GM23338 (cell line): ENCODE results near the gene FCRL6. TPM values are rescaled to one million over a fixed set of nuclear protein-coding genes. Genes with fewer than 3 reads are reported as not detected.
A peak's percentile ranks its signal among the peaks of the same experiment; 100 is the strongest.

ENCODE experiments used
- ATAC-seq: fragments of 200-7000 bp; cut with Tn5 transposase; 3 replicates; pipeline ENCODE4 v1.9.1; 2020
- DNase-seq: peaks from one replicate; pipeline ENCODE4 v3.0.0-alpha.2; 2015; ENCODE audit warnings: low spot score
- H2AFZ ChIP-seq: fragments of 200-600 bp; sonication (generic); 2 replicates; pipeline ENCODE4 v1.8.0; 2016; ENCODE audit warnings: antibody characterized with exemption, mild to moderate bottlenecking, moderate library complexity
- H3F3A ChIP-seq: fragments of 200-600 bp; sonication (generic); replicated peaks from 2 replicates; pipeline ENCODE4 v1.8.0; 2017; ENCODE audit warnings: antibody characterized with exemption, mixed run types, low read depth
- H3K27ac ChIP-seq: fragments of 200-600 bp; sonication (generic); 2 replicates; pipeline ENCODE4 v1.6.1; 2016; ENCODE audit warnings: low read depth
- H3K27me3 ChIP-seq: fragments of 200-600 bp; sonication (generic); 2 replicates; pipeline ENCODE4 v1.8.0; 2016; ENCODE audit warnings: mild to moderate bottlenecking, mixed run types, moderate library complexity; ENCODE audit not compliant: insufficient read depth
- H3K36me3 ChIP-seq: fragments of 200-600 bp; sonication (generic); 2 replicates; pipeline ENCODE4 v1.8.0; 2016; ENCODE audit warnings: mild to moderate bottlenecking; ENCODE audit not compliant: insufficient read depth
- H3K4me1 ChIP-seq: fragments of 200-600 bp; sonication (generic); 2 replicates; pipeline ENCODE4 v1.8.0; 2016; ENCODE audit warnings: mild to moderate bottlenecking, moderate library complexity; ENCODE audit not compliant: insufficient read depth
- H3K4me2 ChIP-seq: fragments of 200-600 bp; sonication (generic); 2 replicates; pipeline ENCODE4 v1.7.1; 2017; ENCODE audit warnings: mixed run types
- H3K4me3 ChIP-seq: fragments of 200-600 bp; sonication (generic); 2 replicates; pipeline ENCODE4 v1.6.1; 2016; ENCODE audit warnings: mixed run types
- H3K79me2 ChIP-seq: fragments of 200-600 bp; sonication (generic); replicated peaks from 2 replicates; pipeline ENCODE4 v1.8.0; 2017; ENCODE audit warnings: mild to moderate bottlenecking; ENCODE audit not compliant: insufficient read depth
- H3K9me2 ChIP-seq: fragments of 200-600 bp; sonication (generic); 2 replicates; pipeline ENCODE4 v1.8.0; 2017; ENCODE audit not compliant: insufficient read depth
- H4K20me1 ChIP-seq: fragments of 200-600 bp; sonication (generic); replicated peaks from 2 replicates; pipeline ENCODE4 v1.8.0; 2017; ENCODE audit warnings: mild to moderate bottlenecking; ENCODE audit not compliant: insufficient read depth
- H3K27ac Mint-ChIP-seq: 2 replicates; pipeline ENCODE4 v1.8.0; 2020; ENCODE audit warnings: inconsistent platforms, mild to moderate bottlenecking, moderate library complexity, mixed read lengths
- H3K27me3 Mint-ChIP-seq: 3 replicates; pipeline ENCODE4 v1.8.0; 2022; ENCODE audit warnings: low read depth, mild to moderate bottlenecking, moderate library complexity, mixed read lengths, inconsistent platforms; ENCODE audit not compliant: insufficient read depth, poor library complexity
- H3K36me3 Mint-ChIP-seq: 3 replicates; pipeline ENCODE4 v1.8.0; 2021; ENCODE audit warnings: low read depth, mild to moderate bottlenecking, inconsistent platforms, moderate library complexity, mixed read lengths
- H3K4me1 Mint-ChIP-seq: 3 replicates; pipeline ENCODE4 v1.8.0; 2020; ENCODE audit warnings: mild to moderate bottlenecking, inconsistent platforms, mixed read lengths
- H3K4me3 Mint-ChIP-seq: 3 replicates; pipeline ENCODE4 v1.8.0; 2021; ENCODE audit warnings: moderate library complexity, mild to moderate bottlenecking, inconsistent platforms, mixed read lengths
- H3K9me3 Mint-ChIP-seq: 3 replicates; pipeline ENCODE4 v1.8.0; 2020; ENCODE audit warnings: moderate library complexity, mild to moderate bottlenecking, inconsistent platforms, mixed read lengths
- STAT1 ChIP-seq: IDR thresholded peaks from one replicate; pipeline ENCODE4 v1.6.1; 2016; ENCODE audit warnings: antibody characterized with exemption; ENCODE audit not compliant: unreplicated experiment
- polyA plus RNA-seq: library from polyadenylated mRNA; unstranded; fragments of >200 nt; fragmentation: Nextera tagmentation; extraction: Ambion mirVana; gene quantifications from 2 replicates; pipeline ENCODE4 v1.2.1, GENCODE V29; 2016
- total RNA-seq: library from RNA; depleted of rRNA; stranded (reverse); fragments of >200 nt; shearing (Covaris generic); gene quantifications from 2 replicates; pipeline ENCODE4 v1.2.3, GENCODE V29; 2014
- TF ChIP-seq, protein P1 (sequence below): fragments of 250-450 bp; sonication (Bioruptor Pico); IDR thresholded peaks from 2 replicates; pipeline ENCODE4 v1.5.0; 2020; ENCODE audit warnings: mild to moderate bottlenecking, moderate library complexity
- TF ChIP-seq, protein P2 (sequence below), 2 experiments: fragments of 200-600 bp in 1 of 2; sonication (generic) in 1 of 2; conservative IDR thresholded peaks; 2 replicates each; pipeline versions ENCODE4 v1.5.1 to v1.6.1; 2016 to 2017; ENCODE audit warnings: antibody characterized with exemption in 2 of 2, low read depth in 2 of 2, mild to moderate bottlenecking in 2 of 2, moderate library complexity in 1 of 2

Gene FCRL6
- total and polyA plus RNA-seq, 2 experiments from 2014 or later: not detected

GRCh38 chr1:159835356-159835755 is 33.2 kb downstream of the FCRL6 start (continued):
- TF ChIP-seq, protein P1, sequence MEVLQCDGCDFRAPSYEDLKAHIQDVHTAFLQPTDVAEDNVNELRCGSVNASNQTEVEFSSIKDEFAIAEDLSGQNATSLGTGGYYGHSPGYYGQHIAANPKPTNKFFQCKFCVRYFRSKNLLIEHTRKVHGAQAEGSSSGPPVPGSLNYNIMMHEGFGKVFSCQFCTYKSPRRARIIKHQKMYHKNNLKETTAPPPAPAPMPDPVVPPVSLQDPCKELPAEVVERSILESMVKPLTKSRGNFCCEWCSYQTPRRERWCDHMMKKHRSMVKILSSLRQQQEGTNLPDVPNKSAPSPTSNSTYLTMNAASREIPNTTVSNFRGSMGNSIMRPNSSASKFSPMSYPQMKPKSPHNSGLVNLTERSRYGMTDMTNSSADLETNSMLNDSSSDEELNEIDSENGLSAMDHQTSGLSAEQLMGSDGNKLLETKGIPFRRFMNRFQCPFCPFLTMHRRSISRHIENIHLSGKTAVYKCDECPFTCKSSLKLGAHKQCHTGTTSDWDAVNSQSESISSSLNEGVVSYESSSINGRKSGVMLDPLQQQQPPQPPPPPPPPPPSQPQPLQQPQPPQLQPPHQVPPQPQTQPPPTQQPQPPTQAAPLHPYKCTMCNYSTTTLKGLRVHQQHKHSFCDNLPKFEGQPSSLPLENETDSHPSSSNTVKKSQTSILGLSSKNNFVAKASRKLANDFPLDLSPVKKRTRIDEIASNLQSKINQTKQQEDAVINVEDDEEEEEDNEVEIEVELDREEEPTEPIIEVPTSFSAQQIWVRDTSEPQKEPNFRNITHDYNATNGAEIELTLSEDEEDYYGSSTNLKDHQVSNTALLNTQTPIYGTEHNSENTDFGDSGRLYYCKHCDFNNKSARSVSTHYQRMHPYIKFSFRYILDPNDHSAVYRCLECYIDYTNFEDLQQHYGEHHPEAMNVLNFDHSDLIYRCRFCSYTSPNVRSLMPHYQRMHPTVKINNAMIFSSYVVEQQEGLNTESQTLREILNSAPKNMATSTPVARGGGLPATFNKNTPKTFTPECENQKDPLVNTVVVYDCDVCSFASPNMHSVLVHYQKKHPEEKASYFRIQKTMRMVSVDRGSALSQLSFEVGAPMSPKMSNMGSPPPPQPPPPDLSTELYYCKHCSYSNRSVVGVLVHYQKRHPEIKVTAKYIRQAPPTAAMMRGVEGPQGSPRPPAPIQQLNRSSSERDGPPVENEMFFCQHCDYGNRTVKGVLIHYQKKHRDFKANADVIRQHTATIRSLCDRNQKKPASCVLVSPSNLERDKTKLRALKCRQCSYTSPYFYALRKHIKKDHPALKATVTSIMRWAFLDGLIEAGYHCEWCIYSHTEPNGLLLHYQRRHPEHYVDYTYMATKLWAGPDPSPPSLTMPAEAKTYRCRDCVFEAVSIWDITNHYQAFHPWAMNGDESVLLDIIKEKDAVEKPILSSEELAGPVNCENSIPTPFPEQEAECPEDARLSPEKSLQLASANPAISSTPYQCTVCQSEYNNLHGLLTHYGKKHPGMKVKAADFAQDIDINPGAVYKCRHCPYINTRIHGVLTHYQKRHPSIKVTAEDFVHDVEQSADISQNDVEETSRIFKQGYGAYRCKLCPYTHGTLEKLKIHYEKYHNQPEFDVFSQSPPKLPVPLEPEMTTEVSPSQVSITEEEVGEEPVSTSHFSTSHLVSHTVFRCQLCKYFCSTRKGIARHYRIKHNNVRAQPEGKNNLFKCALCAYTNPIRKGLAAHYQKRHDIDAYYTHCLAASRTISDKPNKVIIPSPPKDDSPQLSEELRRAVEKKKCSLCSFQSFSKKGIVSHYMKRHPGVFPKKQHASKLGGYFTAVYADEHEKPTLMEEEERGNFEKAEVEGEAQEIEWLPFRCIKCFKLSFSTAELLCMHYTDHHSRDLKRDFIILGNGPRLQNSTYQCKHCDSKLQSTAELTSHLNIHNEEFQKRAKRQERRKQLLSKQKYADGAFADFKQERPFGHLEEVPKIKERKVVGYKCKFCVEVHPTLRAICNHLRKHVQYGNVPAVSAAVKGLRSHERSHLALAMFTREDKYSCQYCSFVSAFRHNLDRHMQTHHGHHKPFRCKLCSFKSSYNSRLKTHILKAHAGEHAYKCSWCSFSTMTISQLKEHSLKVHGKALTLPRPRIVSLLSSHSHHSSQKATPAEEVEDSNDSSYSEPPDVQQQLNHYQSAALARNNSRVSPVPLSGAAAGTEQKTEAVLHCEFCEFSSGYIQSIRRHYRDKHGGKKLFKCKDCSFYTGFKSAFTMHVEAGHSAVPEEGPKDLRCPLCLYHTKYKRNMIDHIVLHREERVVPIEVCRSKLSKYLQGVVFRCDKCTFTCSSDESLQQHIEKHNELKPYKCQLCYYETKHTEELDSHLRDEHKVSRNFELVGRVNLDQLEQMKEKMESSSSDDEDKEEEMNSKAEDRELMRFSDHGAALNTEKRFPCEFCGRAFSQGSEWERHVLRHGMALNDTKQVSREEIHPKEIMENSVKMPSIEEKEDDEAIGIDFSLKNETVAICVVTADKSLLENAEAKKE (CRISPR knock-in tag): no peak

GRCh38 chr1:159835862-159836525 is 33.8 kb downstream of the FCRL6 start:
- H4K20me1 ChIP-seq: no peaks in the 10 kb centered on the region
- H3K79me2 ChIP-seq: no peaks in the 10 kb centered on the region
- Mint-ChIP-seq H3K9me3 (no peaks in the 10 kb centered on the region), H3K27ac (no peak overlapping the region), H3K36me3 (no peaks in the 10 kb centered on the region), H3K4me1 (peaks cover 8% of the 10 kb centered on the region), H3K27me3 (peaks cover 3% of the 10 kb centered on the region), H3K4me3 (no peak overlapping the region)
- DNase-seq (peak; percentile 16), ATAC-seq (no peak)
- H2AFZ ChIP-seq: no peak overlapping the region
- H3K4me1 ChIP-seq: no peaks in the 10 kb centered on the region; the same call in 1 of the 2 replicates
- H3K4me3 ChIP-seq: no peak overlapping the region
- H3K27me3 ChIP-seq: no peaks in the 10 kb centered on the region
- H3K36me3 ChIP-seq: no peaks in the 10 kb centered on the region
- H3F3A ChIP-seq: no peaks in the 10 kb centered on the region
- no peak overlapping the region for H3K27ac ChIP-seq
- H3K9me2 ChIP-seq: no peaks in the 10 kb centered on the region
- no peak for TF ChIP-seq STAT1
- TF ChIP-seq, protein P2, sequence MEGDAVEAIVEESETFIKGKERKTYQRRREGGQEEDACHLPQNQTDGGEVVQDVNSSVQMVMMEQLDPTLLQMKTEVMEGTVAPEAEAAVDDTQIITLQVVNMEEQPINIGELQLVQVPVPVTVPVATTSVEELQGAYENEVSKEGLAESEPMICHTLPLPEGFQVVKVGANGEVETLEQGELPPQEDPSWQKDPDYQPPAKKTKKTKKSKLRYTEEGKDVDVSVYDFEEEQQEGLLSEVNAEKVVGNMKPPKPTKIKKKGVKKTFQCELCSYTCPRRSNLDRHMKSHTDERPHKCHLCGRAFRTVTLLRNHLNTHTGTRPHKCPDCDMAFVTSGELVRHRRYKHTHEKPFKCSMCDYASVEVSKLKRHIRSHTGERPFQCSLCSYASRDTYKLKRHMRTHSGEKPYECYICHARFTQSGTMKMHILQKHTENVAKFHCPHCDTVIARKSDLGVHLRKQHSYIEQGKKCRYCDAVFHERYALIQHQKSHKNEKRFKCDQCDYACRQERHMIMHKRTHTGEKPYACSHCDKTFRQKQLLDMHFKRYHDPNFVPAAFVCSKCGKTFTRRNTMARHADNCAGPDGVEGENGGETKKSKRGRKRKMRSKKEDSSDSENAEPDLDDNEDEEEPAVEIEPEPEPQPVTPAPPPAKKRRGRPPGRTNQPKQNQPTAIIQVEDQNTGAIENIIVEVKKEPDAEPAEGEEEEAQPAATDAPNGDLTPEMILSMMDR (conservative IDR thresholded peaks at IDR 0.05; ENCODE audit: low read depth in 2 of 2): peak; percentile 25 to 46; a peak in 3 of 4 replicates
- no peak overlapping the region for H3K4me2 ChIP-seq
